T-helper 17 cell (primary cell): ENCODE data around the gene RNF126. TPM values are rescaled to one million over a fixed set of nuclear protein-coding genes. Genes with fewer than 3 reads are reported as not detected.

Experiments used
- ATAC-seq: fragments of 150-1000 bp; cut with Tn5 transposase; 2 replicates; pipeline ENCODE4 v1.10.0; 2021; ENCODE audit warnings: mild to moderate bottlenecking, moderate library complexity
- DNase-seq, 3 donors: peaks; one replicate each; pipeline versions ENCODE4 v3.0.0 to v3.0.0-alpha.2; 2020 to 2021
- H3K9me3 ChIP-seq: one replicate; pipeline ENCODE4 v1.7.0; 2013; ENCODE audit warnings: low read length, mild to moderate bottlenecking; ENCODE audit not compliant: control insufficient read depth, poor library complexity, severe bottlenecking
- H3K27ac Mint-ChIP-seq: one replicate; pipeline ENCODE4 v1.8.0; 2022; ENCODE audit warnings: mild to moderate bottlenecking, moderate library complexity, mixed read lengths
- H3K27me3 Mint-ChIP-seq: one replicate; pipeline ENCODE4 v1.8.0; 2022; ENCODE audit warnings: mixed read lengths
- H3K36me3 Mint-ChIP-seq: one replicate; pipeline ENCODE4 v1.8.0; 2022; ENCODE audit warnings: low read depth, mixed read lengths
- H3K4me1 Mint-ChIP-seq: one replicate; pipeline ENCODE4 v1.8.0; 2022; ENCODE audit warnings: mild to moderate bottlenecking, mixed read lengths
- H3K4me3 Mint-ChIP-seq: one replicate; pipeline ENCODE4 v1.8.0; 2022; ENCODE audit warnings: mild to moderate bottlenecking, moderate library complexity, mixed read lengths
- total RNA-seq, 4 donors: library from RNA in 2 of 4; stranded (reverse) in 2 of 4; gene quantifications; one replicate each; pipeline ENCODE4 v1.2.3 and lab custom pipeline; 2022 to 2026

RNF126 gene
- total RNA-seq, 2 donors from 2014 or later = 105 to 126 TPM

DNA sequence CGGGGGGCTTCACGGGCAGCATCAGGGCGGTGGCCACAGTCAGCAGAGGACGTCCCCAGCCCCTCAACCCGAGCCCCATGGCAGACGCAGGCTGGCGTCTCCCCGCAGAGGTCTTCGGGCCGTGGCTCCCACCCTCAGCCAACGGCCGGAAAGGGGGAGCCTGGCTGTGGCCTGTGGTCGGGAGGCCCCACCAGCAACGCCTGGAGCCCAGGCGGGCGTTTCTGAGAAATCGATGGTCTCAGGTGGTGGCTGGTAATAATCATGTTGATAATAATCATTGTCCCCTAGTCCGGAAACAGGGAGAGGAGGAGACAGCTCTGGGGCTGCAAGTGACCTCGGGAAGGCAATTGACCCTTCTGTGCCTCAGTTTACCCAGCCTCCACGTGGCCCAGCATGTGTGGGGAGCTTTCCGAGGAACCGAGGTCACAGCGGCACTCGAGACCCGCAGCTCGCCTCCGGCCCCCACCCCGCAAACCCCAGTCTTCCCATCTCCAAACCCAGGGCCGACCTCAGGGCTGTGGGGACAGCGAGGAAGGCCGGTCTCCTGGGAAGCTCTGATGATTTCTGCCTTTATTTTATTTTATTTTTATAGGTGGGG, 32.4 kb upstream of the RNF126 start, which contains the start of gene PRSS57:
Gene PRSS57, minus strand, starts transcription at position 101 of the 598 bp plus-strand sequence. Its CDS starts 22 bp downstream, at position 79.
- no peaks in the 10 kb centered on the region for H3K9me3 ChIP-seq
- ATAC-seq = no peak
- no peaks in the 10 kb centered on the region for H3K4me1 Mint-ChIP-seq
- no peaks in the 10 kb centered on the region for H3K36me3 Mint-ChIP-seq
- DNase-seq = no peak
- peaks cover 16% of the 10 kb centered on the region for H3K27me3 Mint-ChIP-seq
- H3K4me3 Mint-ChIP-seq = no peak within 1 kb of the TSS
- H3K27ac Mint-ChIP-seq = no peak within 1 kb of the TSS

DNA sequence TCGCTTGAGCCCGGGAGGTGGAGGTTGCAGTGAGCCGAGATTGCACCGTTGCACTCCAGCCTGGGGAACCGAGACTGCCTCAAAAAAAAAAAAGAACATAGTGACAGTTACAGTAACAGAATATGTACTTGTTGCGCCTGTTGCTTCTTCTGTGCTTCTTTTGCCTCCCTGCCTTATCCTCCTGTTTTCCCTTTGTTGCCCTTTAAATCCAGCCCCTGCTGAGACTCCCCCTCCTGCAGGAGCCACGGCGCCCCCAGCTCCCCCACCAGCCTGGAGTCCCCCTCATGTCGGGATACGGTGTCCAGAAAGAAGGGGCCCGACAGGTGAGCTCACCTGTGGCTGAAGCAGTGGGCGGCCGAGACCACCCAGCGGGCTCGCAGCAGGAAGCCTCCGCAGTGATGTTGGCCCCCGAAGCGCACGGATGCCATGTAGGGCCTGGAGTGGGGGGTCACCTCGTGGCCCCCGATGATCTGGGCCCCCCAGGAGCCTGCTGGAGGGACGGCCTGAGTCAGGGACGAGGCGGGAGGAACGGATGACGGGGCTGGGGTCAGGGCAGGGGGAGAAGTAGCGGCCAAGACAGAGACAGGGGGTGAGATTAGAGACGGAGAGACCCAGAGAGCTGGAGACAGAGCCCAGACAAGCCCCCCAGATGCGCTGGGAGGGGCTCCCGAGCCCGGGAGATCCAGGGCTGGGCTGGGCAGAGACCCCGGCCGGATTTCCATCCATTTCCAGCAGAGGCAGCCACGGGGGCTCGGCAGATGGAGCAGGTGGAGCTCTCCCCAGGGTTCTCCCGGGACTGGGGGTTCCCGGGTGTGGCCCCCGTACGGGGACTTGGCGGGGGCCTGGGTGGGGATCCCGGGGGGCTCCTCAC, 31.7 kb upstream of the RNF126 start:
- DNase-seq (no peak), ATAC-seq (no peak)
- Mint-ChIP-seq H3K4me3 (no peak overlapping the region), H3K27ac (no peak overlapping the region), H3K36me3 (no peaks in the 10 kb centered on the region), H3K4me1 (no peaks in the 10 kb centered on the region), H3K27me3 (peaks cover 16% of the 10 kb centered on the region)
- no peaks in the 10 kb centered on the region for H3K9me3 ChIP-seq

DNA sequence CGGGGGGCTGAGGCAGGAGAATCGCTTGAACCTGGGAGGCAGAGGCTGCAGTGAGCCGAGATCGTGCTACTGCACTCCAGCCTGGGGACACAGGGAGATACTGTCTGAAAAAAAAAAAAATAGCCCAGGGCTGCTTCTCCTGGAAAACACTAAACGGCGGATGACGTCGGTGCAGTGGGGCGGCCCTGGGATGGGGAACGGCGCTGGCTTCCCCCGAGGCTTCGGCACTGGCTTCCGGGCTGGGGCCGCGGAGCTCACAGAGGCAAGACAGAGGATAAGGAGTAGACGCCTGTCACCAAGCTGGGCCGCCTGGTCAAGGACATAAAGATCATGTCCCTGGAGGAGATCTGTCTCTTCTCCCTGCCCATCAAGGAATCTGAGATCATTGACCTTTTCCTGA, 27.2 kb upstream of the RNF126 start:
- no peaks in the 10 kb centered on the region for H3K4me1 Mint-ChIP-seq
- H3K27ac Mint-ChIP-seq = no peak overlapping the region
- no peak for ATAC-seq
- peaks cover 5% of the 10 kb centered on the region for H3K27me3 Mint-ChIP-seq
- no peak for DNase-seq
- H3K4me3 Mint-ChIP-seq = no peak overlapping the region
- no peaks in the 10 kb centered on the region for H3K9me3 ChIP-seq
- H3K36me3 Mint-ChIP-seq = no peaks in the 10 kb centered on the region

DNA sequence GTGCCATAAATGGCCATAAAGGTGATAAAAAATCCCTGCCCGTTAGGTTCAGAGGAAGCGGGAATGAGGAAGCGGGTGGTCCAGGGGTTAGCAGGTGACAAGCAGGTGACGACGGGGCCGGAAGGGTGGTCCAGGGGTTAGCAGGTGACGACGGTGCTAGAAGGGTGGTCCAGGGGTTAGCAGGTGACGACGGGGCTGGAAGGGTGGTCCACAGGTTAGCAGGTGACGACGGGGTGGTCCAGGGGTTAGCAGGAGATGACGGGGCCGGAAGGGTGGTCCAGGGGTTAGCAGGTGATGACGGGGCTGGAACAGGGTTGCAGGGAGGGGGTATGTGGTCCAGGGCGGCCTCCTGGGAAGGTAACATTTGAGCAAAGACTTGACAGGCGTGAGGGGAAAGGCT, 26.0 kb upstream of the RNF126 start:
- H3K27me3 Mint-ChIP-seq = no peaks in the 10 kb centered on the region
- no peak for DNase-seq
- no peak for ATAC-seq
- H3K4me3 Mint-ChIP-seq = no peak overlapping the region
- H3K9me3 ChIP-seq = no peaks in the 10 kb centered on the region
- no peaks in the 10 kb centered on the region for H3K4me1 Mint-ChIP-seq
- no peak overlapping the region for H3K27ac Mint-ChIP-seq
- no peaks in the 10 kb centered on the region for H3K36me3 Mint-ChIP-seq

DNA sequence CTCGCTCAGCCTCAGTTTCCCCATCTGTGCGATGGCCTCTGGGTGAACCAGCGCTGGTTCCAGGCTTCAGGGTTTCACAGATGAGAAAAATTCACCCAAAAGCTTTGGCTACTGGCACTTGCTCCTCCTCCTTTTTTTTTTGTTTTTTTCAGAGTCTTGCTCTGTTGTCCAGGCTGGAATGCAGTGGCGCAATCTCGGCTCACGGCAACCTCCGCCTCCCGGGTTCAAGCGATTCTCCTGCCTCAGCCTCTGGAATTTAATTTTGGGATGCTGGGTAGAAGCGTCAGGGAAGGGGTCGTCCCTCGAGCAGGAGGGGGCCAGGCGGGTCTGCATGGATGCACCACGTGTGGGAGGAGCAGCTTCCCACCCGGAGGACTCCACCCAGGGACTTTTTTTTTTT, 25.2 kb upstream of the RNF126 start:
- no peaks in the 10 kb centered on the region for H3K4me1 Mint-ChIP-seq
- ATAC-seq (no peak), DNase-seq (no peak)
- no peak overlapping the region for H3K4me3 Mint-ChIP-seq
- no peaks in the 10 kb centered on the region for H3K9me3 ChIP-seq
- no peaks in the 10 kb centered on the region for H3K36me3 Mint-ChIP-seq
- H3K27me3 Mint-ChIP-seq = no peaks in the 10 kb centered on the region
- no peak overlapping the region for H3K27ac Mint-ChIP-seq

DNA sequence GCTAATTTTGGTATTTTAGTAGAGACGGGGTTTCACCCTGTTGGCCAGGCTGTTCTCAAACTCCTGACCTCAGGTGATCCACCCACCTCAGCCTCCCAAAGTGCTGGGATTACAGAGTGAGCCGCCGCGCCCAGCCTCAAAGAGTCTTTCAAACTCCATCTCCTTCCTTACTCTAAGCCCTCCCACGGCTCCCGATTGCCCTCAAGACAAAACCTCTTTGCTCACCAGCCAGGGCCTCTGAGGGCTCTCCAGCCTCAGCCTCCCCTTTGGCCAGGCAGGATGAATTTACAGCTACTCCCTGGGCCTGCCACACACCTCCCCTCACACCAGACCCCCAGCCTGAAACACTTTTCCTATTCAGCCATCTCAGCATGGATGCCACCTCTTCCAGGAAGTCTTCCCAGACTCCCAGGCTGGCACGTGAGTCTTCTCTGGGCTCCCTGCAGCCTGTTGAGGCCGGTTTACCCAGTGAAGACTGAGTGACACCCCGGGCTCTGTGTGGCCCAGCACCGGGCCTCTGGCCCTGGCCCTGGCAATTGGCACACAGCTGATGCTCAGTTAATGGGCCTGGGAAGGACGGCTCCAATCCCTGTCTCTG, 24.7 kb upstream of the RNF126 start:
- ATAC-seq = no peak
- Mint-ChIP-seq H3K36me3 (no peaks in the 10 kb centered on the region), H3K27ac (no peak overlapping the region), H3K27me3 (no peaks in the 10 kb centered on the region), H3K4me1 (no peaks in the 10 kb centered on the region), H3K4me3 (no peak overlapping the region)
- no peaks in the 10 kb centered on the region for H3K9me3 ChIP-seq
- DNase-seq = no peak

DNA sequence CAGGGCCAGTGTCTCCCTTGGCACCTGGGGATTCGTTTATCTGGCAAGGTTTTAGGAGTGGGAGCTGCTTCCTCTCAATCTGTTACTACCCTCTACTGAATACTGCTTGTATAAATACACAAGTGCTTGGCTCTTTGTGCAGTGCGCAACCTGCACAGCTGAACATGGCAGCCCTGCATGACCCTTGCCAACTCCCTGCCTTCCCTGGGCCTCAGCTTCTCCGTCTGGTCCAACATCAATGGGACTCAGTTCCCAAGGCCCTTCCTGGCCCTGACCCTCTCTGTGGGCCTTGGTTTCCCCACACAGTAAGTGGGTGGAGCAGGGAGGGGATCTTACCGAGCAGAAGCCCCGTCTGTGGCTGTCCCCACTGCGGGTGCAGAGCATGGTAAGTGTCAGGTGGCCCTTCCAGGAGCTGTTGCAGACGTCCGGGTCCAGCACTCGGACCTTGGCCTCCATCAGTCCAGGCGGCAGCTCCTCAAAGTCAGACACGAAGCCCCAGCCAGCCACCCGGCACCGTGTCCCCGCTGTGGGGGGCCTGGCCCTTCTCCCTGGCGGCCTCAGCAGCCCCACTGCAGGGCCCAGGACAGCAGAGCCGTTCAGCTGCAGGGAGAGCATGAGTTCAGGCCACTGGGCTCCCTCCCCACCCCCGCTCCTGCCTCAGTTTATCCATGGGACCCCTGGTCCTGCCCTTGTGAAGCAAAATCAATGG, 23.7 kb upstream of the RNF126 start:
- no peaks in the 10 kb centered on the region for H3K9me3 ChIP-seq
- H3K4me1 Mint-ChIP-seq = no peaks in the 10 kb centered on the region
- no peak overlapping the region for H3K4me3 Mint-ChIP-seq
- H3K36me3 Mint-ChIP-seq = no peaks in the 10 kb centered on the region
- ATAC-seq (no peak), DNase-seq (no peak)
- no peaks in the 10 kb centered on the region for H3K27me3 Mint-ChIP-seq
- no peak overlapping the region for H3K27ac Mint-ChIP-seq

DNA sequence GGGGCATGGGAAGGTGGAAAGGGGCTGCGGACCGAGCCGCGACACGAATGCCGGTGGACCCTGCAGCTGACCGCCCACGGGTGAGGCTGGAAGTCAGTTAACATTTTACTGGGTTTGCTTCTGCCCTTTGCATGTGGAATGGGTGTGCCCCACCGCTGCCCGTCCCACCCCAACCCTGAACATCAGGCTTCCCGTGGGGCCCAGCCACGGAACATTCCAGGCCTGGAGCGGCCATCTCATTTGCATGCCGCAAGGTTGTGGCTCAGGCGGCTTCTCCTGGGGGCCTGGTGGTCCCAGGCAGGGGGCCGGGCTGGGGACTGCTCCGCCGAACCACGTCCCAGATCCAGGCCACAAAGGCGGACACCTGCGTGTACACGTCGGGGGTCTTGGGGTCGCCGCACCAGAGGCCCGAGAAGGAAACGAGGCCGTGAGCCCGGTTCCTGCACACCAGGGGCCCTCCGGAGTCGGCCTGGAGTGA, 22.5 kb upstream of the RNF126 start:
- no peaks in the 10 kb centered on the region for H3K9me3 ChIP-seq
- no peak for DNase-seq
- Mint-ChIP-seq H3K4me3 (no peak overlapping the region), H3K4me1 (peaks cover 5% of the 10 kb centered on the region), H3K27me3 (no peaks in the 10 kb centered on the region), H3K27ac (no peak overlapping the region), H3K36me3 (no peaks in the 10 kb centered on the region)
- no peak for ATAC-seq

DNA sequence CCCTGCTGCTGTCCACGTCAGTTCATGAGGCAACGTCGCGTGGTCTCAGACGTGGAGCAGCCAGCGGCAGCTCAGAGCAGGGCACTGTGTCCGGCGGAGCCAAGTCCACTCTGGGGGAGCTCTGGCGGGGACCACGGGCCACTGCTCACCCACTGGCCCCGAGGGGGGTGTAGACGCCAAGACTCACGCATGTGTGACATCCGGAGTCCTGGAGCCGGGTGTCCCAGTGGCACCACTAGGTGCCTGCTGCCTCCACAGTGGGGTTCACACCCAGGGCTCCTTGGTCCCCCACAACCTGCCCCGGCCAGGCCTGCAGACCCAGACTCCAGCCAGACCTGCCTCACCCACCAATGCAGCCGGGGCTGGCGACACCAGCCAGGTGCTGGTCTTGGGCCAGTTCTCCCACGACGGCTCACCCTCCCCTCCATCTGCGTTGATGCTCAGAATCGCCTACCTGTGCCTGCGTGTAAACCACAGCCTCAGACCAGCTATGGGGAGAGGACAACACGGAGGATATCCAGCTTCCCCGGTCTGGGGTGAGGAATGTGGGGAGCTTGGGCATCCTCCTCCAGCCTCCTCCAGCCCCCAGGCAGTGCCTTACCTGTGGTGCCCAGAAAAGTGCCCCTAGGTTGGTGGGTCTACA, 19.8 kb upstream of the RNF126 start:
- H3K4me1 Mint-ChIP-seq = peaks cover 5% of the 10 kb centered on the region
- no peak overlapping the region for H3K27ac Mint-ChIP-seq

DNA sequence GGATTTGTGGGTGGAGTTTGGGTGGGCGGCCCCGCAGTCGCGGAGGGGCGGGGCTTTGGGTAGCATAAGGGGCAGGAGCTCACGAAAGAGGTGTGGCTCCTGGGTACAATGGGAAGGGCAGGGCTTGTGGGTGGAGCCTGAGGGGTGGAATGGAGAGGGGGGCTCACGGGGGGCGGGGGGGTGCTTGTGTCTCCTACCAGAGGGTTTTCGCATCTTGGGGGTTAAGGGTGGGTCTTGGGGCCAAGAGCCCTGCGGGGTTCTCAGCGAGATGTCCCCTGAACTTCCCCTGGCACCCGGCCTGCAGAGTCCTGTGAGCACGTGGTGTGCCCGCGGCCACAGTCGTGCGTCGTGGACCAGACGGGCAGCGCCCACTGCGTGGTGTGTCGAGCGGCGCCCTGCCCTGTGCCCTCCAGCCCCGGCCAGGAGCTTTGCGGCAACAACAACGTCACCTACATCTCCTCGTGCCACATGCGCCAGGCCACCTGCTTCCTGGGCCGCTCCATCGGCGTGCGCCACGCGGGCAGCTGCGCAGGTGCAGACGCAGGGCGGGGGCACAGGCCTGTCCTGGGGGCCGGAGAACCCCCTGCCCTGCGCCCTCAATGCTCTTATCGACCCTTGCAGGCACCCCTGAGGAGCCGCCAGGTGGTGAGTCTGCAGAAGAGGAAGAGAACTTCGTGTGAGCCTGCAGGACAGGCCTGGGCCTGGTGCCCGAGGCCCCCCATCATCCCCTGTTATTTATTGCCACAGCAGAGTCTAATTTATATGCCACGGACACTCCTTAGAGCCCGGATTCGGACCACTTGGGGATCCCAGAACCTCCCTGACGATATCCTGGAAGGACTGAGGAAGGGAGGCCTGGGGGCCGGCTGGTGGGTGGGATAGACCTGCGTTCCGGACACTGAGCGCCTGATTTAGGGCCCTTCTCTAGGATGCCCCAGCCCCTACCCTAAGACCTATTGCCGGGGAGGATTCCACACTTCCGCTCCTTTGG, 18.3 kb upstream of the RNF126 start:
- H3K4me1 Mint-ChIP-seq = peaks cover 5% of the 10 kb centered on the region

More for the DNA sequence above, 19.8 kb upstream of the RNF126 start:
- DNase-seq (no peak), ATAC-seq (no peak)
- H3K9me3 ChIP-seq = no peaks in the 10 kb centered on the region
- H3K27me3 Mint-ChIP-seq = no peaks in the 10 kb centered on the region
- H3K36me3 Mint-ChIP-seq = no peaks in the 10 kb centered on the region
- H3K4me3 Mint-ChIP-seq = no peak overlapping the region

DNA sequence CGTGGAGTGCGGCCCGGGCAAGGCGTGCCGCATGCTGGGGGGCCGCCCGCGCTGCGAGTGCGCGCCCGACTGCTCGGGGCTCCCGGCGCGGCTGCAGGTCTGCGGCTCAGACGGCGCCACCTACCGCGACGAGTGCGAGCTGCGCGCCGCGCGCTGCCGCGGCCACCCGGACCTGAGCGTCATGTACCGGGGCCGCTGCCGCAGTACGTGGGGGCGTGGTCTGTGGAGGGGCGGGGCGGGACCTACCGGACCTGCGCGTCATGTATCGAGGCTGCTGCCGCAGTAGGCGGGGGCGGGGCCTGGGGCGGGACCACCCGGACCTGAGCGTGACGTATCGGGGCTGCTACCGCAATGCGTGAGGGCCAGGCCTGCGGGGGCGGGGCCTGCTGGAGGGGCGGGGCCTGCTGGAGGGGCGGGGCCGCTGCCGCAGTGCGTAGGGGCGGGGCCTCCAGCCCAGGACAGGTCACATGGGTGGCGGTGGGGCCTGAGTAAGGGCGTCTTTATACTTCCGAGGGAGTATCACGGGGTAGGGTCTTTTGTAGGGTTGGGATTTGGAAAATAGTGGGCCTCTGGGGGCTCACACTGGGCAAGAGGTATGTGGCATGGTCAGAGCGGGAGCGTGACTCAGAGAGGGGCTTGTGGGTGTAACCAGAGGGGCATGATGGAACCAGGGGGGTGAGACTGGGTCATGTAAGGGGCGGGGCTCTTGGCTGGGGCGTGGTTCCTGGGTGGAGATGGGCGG, 17.4 kb upstream of the RNF126 start:
- H3K4me3 Mint-ChIP-seq = peak overlapping the region; percentile 92

More for the DNA sequence above, 18.3 kb upstream of the RNF126 start:
- Mint-ChIP-seq H3K27ac (peak overlapping the region; percentile 93), H3K4me3 (peak overlapping the region; percentile 92), H3K36me3 (no peaks in the 10 kb centered on the region), H3K27me3 (no peaks in the 10 kb centered on the region)
- ATAC-seq (no peak), DNase-seq (peak in 2 of 3 donors; percentile 83 to 90)
- no peaks in the 10 kb centered on the region for H3K9me3 ChIP-seq

More for the DNA sequence above, 17.4 kb upstream of the RNF126 start:
- peak; percentile 96 to 100 (median 100) for DNase-seq
- ATAC-seq = peak; percentile 84
- H3K9me3 ChIP-seq = no peaks in the 10 kb centered on the region
- peak overlapping the region; percentile 93 for H3K27ac Mint-ChIP-seq
- H3K36me3 Mint-ChIP-seq = no peaks in the 10 kb centered on the region
- H3K4me1 Mint-ChIP-seq = peaks cover 5% of the 10 kb centered on the region
- peaks cover 1% of the 10 kb centered on the region for H3K27me3 Mint-ChIP-seq
